Measurements from ENCODE around the gene GPHA2.

DNA sequence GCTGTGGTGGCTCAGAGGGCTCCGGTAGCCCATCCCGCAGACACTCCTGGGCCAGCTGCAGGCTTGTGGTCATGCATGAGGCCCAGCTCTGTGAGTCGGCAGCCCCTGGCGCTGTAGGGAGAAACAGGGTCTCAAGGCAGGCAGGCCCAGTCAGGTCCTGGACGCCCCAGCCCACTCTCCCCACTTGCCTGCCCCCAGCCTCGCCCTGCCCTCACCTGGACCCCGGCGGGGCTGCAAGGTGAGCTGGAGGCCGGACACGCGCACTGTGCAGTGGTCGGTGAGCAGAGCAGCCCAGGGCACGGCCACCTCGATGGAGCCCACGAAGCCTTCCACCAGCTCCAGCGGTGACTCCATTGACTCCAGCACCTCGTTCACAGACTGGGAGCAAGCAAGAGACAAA, 21.6 kb downstream of the GPHA2 start:
- no peak for TF ChIP-seq CTCF (IDR thresholded peaks at IDR 0.05 in 8 of 11, conservative IDR thresholded peaks at IDR 0.05 in 3 of 11)
- no peak for TF ChIP-seq POLR2A (IDR thresholded peaks at IDR 0.05)
